ENCODE results near the gene ME1.
"Not testable (repeated sequence)": the region's sequence is repeated elsewhere in the genome, so short reads cannot be mapped to it uniquely, and the experiment has no call there.

ME1 gene

GRCh38 chr6:83252719-83253118 is 178.1 kb downstream of the ME1 start:
- no peak for DNase-seq

- DNase-seq = no peak
These were observed 180.6 kb downstream of the ME1 start for GRCh38 chr6:83250235-83250634.

- DNase-seq = no peak
These were observed 183.4 kb downstream of the ME1 start for GRCh38 chr6:83247471-83247870.

- no peak for DNase-seq
These were observed 199.7 kb downstream of the ME1 start for GRCh38 chr6:83231146-83231545.

GRCh38 chr6:83226517-83226916 is 204.3 kb downstream of the ME1 start:
- DNase-seq = no peak

- DNase-seq = peak; percentile 9
These were observed 208.9 kb downstream of the ME1 start for GRCh38 chr6:83221889-83222479.

GRCh38 chr6:83221276-83221675 is 209.6 kb downstream of the ME1 start:
- DNase-seq = no peak

- DNase-seq = no peak
These were observed 210.7 kb downstream of the ME1 start for GRCh38 chr6:83220121-83220520.

GRCh38 chr6:83218646-83219045 is 212.2 kb downstream of the ME1 start:
- DNase-seq = no peak

GRCh38 chr6:83216806-83217205 is 214.0 kb downstream of the ME1 start:
- DNase-seq = no peak

- peak; percentile 31 for DNase-seq
These were observed 215.5 kb downstream of the ME1 start for GRCh38 chr6:83215131-83216047.

GRCh38 chr6:83202031-83202430 is 228.8 kb downstream of the ME1 start:
- no peak for DNase-seq

GRCh38 chr6:83199863-83200225 is 231.0 kb downstream of the ME1 start:
- no peak for DNase-seq

- no peak for DNase-seq
These were observed 231.5 kb downstream of the ME1 start for GRCh38 chr6:83199173-83199862.

- no peak for DNase-seq
These were observed 232.2 kb downstream of the ME1 start for GRCh38 chr6:83198486-83199172.

GRCh38 chr6:83193747-83194566 is 236.9 kb downstream of the ME1 start:
- no peak for DNase-seq

GRCh38 chr6:83192871-83193746 is 237.7 kb downstream of the ME1 start, which contains the start of the genes PGM3 and RWDD2A:
TSS of gene PGM3 (minus strand) at chr6:83193265. CDS start at chr6:83191012, 2,253 bp downstream.
TSS of gene RWDD2A (plus strand) at chr6:83193357. CDS start at chr6:83194452, 1,095 bp downstream.
- no peak for DNase-seq

GRCh38 chr6:83192456-83192855 is 238.4 kb downstream of the ME1 start:
- no peak for DNase-seq

- DNase-seq = not testable (repeated sequence)
These were observed 238.9 kb downstream of the ME1 start for GRCh38 chr6:83191974-83192373.

- no peak for DNase-seq
These were observed 240.2 kb downstream of the ME1 start for GRCh38 chr6:83190626-83191025.

- no peak for DNase-seq
These were observed 242.3 kb downstream of the ME1 start for GRCh38 chr6:83188501-83188900.

Measured in NCI-H2081 treated with DMSO at 0.1 percent for 48 hours (cell line).